HG03442 (cell line): Measurements from ENCODE around the gene PTPN22.

Experiments used
- ATAC-seq: cut with Tn5 transposase; IDR thresholded peaks from one replicate; pipeline ENCODE4 v1.9.1; 2021; ENCODE audit warnings: mild to moderate bottlenecking, moderate library complexity; ENCODE audit not compliant: unreplicated experiment

The PTPN22 gene

DNA sequence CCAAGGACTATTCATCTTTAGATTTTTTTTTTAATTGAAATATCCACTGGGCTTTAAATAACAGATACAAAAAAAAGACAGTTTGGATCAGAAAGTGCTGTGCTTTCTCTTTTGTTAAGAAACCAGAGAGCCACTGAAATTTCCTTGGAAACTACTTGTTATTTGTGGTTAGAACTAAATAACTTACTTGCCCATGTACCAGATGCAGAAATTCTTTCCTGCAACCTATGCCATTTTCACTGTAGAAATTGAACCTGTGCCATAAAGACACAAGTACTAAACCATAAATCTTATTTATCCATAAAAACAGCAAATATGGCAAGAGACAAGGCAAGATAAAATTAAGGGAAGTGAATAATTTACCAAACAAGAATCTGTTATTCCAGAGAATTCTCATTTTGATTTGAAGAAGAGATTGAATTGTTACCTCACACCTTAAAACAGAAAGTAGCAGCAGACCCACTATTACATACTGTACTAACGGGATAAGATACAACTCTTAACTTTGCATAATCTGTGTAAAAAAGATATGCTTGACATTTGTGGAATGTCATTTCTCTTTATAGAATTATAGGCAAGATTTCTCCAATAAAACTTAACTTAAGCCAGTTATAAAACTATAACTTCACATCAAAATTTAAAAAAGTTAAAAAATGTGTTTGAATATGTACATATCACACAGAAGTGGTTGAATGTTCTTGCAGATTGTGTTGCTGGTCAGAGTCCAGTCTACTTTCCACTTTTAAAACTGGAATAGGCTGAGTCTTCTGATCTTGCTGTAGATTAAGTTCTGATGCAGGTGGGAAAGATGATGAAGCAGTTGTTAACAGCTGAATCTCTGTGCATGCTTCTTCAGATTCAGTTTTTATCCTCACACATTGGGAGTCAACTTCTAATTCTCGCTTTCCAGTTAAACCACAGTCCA lies 105.9 kb downstream of the PTPN22 start:
- no peak for ATAC-seq
